Fibroblast of lung (primary cell): ENCODE measurements around the gene ATP6V1G2.

Source experiments
- CTCF ChIP-seq, 2 donors: IDR thresholded peaks in 1 of 2; conservative IDR thresholded peaks in 1 of 2; 1 replicate in 1 of 2; 2 replicates in 1 of 2; pipeline ENCODE4 v1.5.1; 2011 to 2012; ENCODE audit warnings: low read length in 2 of 2, control low read depth in 1 of 2, inconsistent platforms in 1 of 2, low read depth in 1 of 2, mild to moderate bottlenecking in 1 of 2
- EZH2 ChIP-seq: IDR thresholded peaks from 2 replicates; pipeline ENCODE4 v1.5.1; 2012; ENCODE audit warnings: low read length, control low read depth, mild to moderate bottlenecking; ENCODE audit errors: missing control alignments

GRCh38 chr6:31559958-31560696 lies 13.7 kb upstream of the ATP6V1G2 start:
- TF ChIP-seq CTCF (conservative IDR thresholded peaks at IDR 0.05 in 1 of 2, IDR thresholded peaks at IDR 0.05 in 1 of 2; ENCODE audit: low read depth in 1 of 2, low read length in 2 of 2) = no peak
- TF ChIP-seq EZH2 = no peak
